ENCODE data around the gene RGS17.
"Not testable (repeated sequence)": the region's sequence is repeated elsewhere in the genome, so short reads cannot be mapped to it uniquely, and the experiment has no call there.

RGS17 gene

GRCh38 chr6:153121311-153121710 lies 9.8 kb downstream of the RGS17 start:
- Histone ChIP-seq H3K27ac (replicated peaks) (no peak overlapping the region), H3K4me3 (replicated peaks; ENCODE audit: insufficient read depth, low read length) (no peak overlapping the region), H3K27me3 (ENCODE audit: insufficient read depth, poor library complexity, severe bottlenecking) (peaks cover 2% of the 10 kb centered on the region)
- DNase-seq (ENCODE audit: low read depth in 1 of 2, low spot score in 1 of 2), result no peak
- TF ChIP-seq GABPA (IDR thresholded peaks at IDR 0.05; ENCODE audit: low read depth), result no peak
- no peak for TF ChIP-seq POLR2AphosphoS5 (IDR thresholded peaks at IDR 0.05; ENCODE audit: low read depth)
- no peak for TF ChIP-seq SPI1 (IDR thresholded peaks at IDR 0.05; ENCODE audit: borderline replicate concordance, low read depth)
- TF ChIP-seq CTCF (IDR thresholded peaks at IDR 0.05; ENCODE audit: insufficient read depth, low read length), result no peak
- no peak for TF ChIP-seq REST (IDR thresholded peaks at IDR 0.05; ENCODE audit: insufficient replicate concordance, low read depth)

GRCh38 chr6:153117986-153118879 lies 12.8 kb downstream of the RGS17 start:
- no peak overlapping the region for H3K4me3 ChIP-seq (replicated peaks; ENCODE audit: insufficient read depth, low read length)
- TF ChIP-seq GABPA (IDR thresholded peaks at IDR 0.05; ENCODE audit: low read depth), result no peak
- no peak for TF ChIP-seq SPI1 (IDR thresholded peaks at IDR 0.05; ENCODE audit: borderline replicate concordance, low read depth)
- no peak for TF ChIP-seq POLR2AphosphoS5 (IDR thresholded peaks at IDR 0.05; ENCODE audit: low read depth)
- no peak for TF ChIP-seq REST (IDR thresholded peaks at IDR 0.05; ENCODE audit: insufficient replicate concordance, low read depth)
- H3K27me3 ChIP-seq (ENCODE audit: insufficient read depth, poor library complexity, severe bottlenecking), result no peaks in the 10 kb centered on the region
- peak in 1 of 2 experiments; percentile 59 for DNase-seq (ENCODE audit: low read depth in 1 of 2, low spot score in 1 of 2)
- no peak overlapping the region for H3K27ac ChIP-seq (replicated peaks)

GRCh38 chr6:153111082-153111481 lies 20.0 kb downstream of the RGS17 start:
- not testable (repeated sequence) for H3K27me3 ChIP-seq (ENCODE audit: insufficient read depth, poor library complexity, severe bottlenecking)

GRCh38 chr6:153110612-153111011 lies 20.5 kb downstream of the RGS17 start:
- H3K27me3 ChIP-seq (ENCODE audit: insufficient read depth, poor library complexity, severe bottlenecking); DNase-seq (ENCODE audit: low read depth in 1 of 2, low spot score in 1 of 2); H3K4me3 ChIP-seq (replicated peaks; ENCODE audit: insufficient read depth, low read length); H3K27ac ChIP-seq (replicated peaks): not testable (repeated sequence)

More at GRCh38 chr6:153111082-153111481, 20.0 kb downstream of the RGS17 start:
- not testable (repeated sequence) for DNase-seq (ENCODE audit: low read depth in 1 of 2, low spot score in 1 of 2); H3K27ac ChIP-seq (replicated peaks); H3K4me3 ChIP-seq (replicated peaks; ENCODE audit: insufficient read depth, low read length)

GRCh38 chr6:153108315-153108714 lies 22.8 kb downstream of the RGS17 start:
- no peaks in the 10 kb centered on the region for H3K27me3 ChIP-seq (ENCODE audit: insufficient read depth, poor library complexity, severe bottlenecking)
- no peak overlapping the region for H3K4me3 ChIP-seq (replicated peaks; ENCODE audit: insufficient read depth, low read length)
- TF ChIP-seq REST (IDR thresholded peaks at IDR 0.05; ENCODE audit: insufficient replicate concordance, low read depth) (no peak), GABPA (IDR thresholded peaks at IDR 0.05; ENCODE audit: low read depth) (no peak), SPI1 (IDR thresholded peaks at IDR 0.05; ENCODE audit: borderline replicate concordance, low read depth) (no peak), CTCF (IDR thresholded peaks at IDR 0.05; ENCODE audit: insufficient read depth, low read length) (no peak), POLR2AphosphoS5 (IDR thresholded peaks at IDR 0.05; ENCODE audit: low read depth) (no peak)
- H3K27ac ChIP-seq (replicated peaks), result no peak overlapping the region
- no peak for DNase-seq (ENCODE audit: low read depth in 1 of 2, low spot score in 1 of 2)

All from HL-60 (cell line).